ES-I3 (cell line): Measurements from ENCODE around the gene NKX2-4.
"Not testable (repeated sequence)": the region's sequence is repeated elsewhere in the genome, so short reads cannot be mapped to it uniquely, and the experiment has no call there.

Experiments used
- H3K36me3 ChIP-seq: 2 replicates; pipeline ENCODE4 v1.6.1; 2013; ENCODE audit warnings: mild to moderate bottlenecking, low read length, control low read depth, moderate library complexity; ENCODE audit not compliant: insufficient read depth
- H3K4me1 ChIP-seq: 2 replicates; pipeline ENCODE4 v1.6.1; 2013; ENCODE audit warnings: mild to moderate bottlenecking, control low read depth, low read length; ENCODE audit not compliant: insufficient read depth
- H3K9ac ChIP-seq: 2 replicates; pipeline ENCODE4 v1.6.1; 2013; ENCODE audit warnings: low read depth, mild to moderate bottlenecking, low read length, moderate library complexity
- H3K9me3 ChIP-seq: 2 replicates; pipeline ENCODE4 v1.6.1; 2013; ENCODE audit warnings: mild to moderate bottlenecking, low read length, moderate library complexity; ENCODE audit not compliant: control insufficient read depth, insufficient read depth

The NKX2-4 gene

DNA sequence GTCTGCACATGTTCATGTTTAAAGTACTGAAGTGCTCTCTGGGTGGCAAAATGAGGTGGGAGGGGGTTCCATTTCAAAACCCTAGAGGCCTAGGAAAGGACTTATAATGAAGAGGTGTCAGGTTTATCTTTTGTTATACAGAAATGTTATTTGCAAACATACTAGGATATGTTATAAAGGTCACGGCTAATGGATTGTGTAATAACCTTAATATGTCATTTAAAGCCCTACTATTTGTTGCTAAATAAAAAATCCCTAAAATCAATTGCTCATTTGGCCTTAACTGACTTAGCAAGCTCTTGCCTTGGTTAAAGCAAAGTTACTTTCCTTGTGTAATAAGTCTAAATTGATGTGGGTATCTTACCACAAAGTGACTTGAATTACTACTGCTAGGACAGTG, 8.8 kb downstream of the NKX2-4 start:
- H3K36me3 ChIP-seq: peaks cover 9% of the 10 kb centered on the region
- H3K9ac ChIP-seq: no peak overlapping the region

DNA sequence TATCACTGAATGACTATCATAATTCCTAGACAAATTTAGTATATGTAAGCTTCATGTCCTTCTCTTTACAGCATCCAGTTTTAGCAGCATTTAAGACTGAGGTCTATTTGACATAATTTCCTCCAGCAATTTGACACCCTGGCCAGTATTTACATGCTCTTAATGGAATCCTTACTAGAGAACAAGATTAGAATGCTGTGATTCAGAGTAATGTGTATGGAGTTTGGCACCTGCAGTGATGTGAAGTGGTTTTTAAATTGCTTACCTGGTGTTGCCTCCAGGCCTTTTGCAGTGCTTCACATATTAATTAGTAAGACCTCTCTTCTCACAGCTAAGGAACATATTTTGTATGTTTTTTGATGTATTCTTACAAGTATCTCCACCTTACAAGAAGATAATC, 9.8 kb downstream of the NKX2-4 start:
- Histone ChIP-seq H3K4me1 (peaks cover 4% of the 10 kb centered on the region; the same call in 1 of the 2 replicates), H3K9ac (no peak overlapping the region), H3K9me3 (no peaks in the 10 kb centered on the region), H3K36me3 (peaks cover 14% of the 10 kb centered on the region)

More for the DNA sequence above, 8.8 kb downstream of the NKX2-4 start:
- no peaks in the 10 kb centered on the region for H3K9me3 ChIP-seq
- H3K4me1 ChIP-seq: peaks cover 4% of the 10 kb centered on the region; the same call in 1 of the 2 replicates

DNA sequence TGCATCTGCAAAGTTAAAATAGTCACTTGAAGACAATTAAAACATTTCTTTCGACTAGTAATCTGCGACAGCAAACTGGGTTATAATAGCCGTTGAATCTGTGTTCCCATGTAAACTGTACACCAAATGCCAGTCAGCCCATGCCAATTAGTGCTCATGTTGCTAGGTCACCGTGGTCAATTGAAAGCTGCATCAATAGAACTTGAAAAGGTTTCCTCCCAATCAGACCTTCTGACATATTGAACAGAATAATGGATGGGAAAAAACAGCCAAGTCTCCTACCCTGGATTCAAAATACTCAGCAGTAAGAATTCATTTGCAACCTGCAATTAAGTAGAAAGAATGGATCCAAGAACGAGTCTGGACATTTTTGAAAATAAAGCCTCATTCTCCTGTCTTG, 11.2 kb downstream of the NKX2-4 start:
- H3K9me3 ChIP-seq: no peaks in the 10 kb centered on the region
- H3K4me1 ChIP-seq: no peaks in the 10 kb centered on the region
- no peak overlapping the region for H3K9ac ChIP-seq
- H3K36me3 ChIP-seq: peaks cover 19% of the 10 kb centered on the region

DNA sequence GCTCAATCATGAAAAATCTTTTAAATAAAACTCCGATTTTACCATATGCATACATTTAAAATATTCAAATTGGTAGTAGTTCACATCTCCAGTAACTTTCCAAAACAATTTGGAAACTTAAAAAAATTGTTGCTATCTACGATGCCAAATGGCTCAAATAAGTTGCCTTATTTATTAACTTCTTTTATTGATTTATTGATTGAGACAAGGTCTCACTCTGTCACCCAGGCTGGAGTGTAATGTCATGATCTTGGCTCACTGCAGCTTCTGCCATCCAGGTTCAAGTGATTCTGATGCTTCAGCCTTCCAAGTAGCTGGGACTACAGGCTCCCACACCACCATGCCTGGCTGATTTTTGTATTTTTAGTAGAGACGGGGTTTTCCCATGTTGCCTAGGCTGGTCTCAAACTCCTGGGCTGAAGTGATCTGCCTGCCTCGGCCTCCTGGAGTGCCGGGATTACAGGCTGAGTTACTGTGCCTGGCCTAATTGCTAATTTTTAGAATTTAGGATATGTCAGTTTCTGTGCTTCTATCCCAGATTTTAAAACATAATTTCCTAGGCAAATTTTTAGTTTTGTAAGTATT, 12.9 kb downstream of the NKX2-4 start:
- peaks cover 19% of the 10 kb centered on the region for H3K36me3 ChIP-seq

DNA sequence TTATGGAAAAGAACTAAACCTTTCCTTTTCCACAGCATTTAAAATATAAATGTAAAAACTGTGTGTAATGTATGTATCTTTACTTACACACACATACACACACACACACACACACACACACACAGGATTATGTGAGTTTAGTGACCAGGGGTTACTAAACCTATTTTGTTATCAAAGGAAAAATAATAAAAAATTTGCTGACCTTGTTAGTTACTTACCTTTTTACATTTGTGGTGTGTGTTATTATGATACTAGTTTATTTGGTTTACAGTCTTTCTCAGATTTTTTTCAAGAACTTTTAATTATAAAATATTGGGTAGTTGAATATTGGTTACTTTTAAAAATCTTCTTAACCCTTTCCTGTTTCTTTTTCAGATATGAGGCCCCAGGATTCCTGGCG, 15.7 kb downstream of the NKX2-4 start:
- no peak overlapping the region for H3K9ac ChIP-seq
- peaks cover 17% of the 10 kb centered on the region for H3K36me3 ChIP-seq
- no peaks in the 10 kb centered on the region for H3K9me3 ChIP-seq
- H3K4me1 ChIP-seq: no peaks in the 10 kb centered on the region

More for the DNA sequence above, 12.9 kb downstream of the NKX2-4 start:
- H3K9me3 ChIP-seq: no peaks in the 10 kb centered on the region
- no peaks in the 10 kb centered on the region for H3K4me1 ChIP-seq
- no peak overlapping the region for H3K9ac ChIP-seq

DNA sequence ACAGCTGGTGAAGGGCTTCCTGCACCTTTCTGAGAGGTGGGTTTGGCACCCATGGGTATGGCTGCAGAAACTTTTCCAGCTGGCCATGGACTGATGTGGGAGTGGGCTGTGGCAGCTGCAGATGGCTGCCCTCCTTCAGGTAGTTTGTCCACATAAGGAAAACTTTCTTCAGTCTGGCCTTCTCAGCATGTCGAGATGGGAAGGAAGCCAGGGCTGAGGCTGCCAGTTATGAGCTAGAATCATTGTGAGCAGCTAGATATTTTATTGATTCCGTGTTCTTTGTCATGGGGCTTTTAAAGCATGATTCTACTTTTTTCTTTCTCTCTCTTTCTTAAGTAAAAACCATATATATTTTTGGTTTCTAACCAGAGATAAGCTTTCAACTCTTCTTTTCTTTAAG, 16.6 kb downstream of the NKX2-4 start:
- Histone ChIP-seq H3K36me3 (peaks cover 11% of the 10 kb centered on the region), H3K9ac (no peak overlapping the region), H3K9me3 (no peaks in the 10 kb centered on the region), H3K4me1 (no peaks in the 10 kb centered on the region)

DNA sequence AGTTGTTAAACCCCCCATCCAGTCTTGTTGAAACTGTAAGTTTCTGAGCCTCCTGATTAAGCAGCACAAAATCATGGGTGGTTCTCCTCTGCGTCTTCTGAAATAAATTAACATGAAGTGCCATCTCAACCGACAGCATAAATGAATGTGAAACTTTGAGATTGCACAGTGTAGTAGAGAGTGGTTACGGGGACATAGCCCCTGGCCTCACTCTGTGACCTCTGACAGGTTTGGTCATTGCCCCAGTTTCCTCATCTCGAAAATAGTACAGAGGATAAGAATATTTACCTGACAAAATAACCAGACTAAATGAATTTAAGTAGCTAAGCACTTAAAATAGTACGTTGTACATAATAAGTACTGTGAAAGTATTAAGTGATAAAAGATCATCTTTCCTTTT, 19.1 kb downstream of the NKX2-4 start:
- H3K4me1 ChIP-seq: peaks cover 4% of the 10 kb centered on the region; the same call in 1 of the 2 replicates
- H3K9me3 ChIP-seq: no peaks in the 10 kb centered on the region
- H3K36me3 ChIP-seq: peaks cover 10% of the 10 kb centered on the region
- no peak overlapping the region for H3K9ac ChIP-seq

DNA sequence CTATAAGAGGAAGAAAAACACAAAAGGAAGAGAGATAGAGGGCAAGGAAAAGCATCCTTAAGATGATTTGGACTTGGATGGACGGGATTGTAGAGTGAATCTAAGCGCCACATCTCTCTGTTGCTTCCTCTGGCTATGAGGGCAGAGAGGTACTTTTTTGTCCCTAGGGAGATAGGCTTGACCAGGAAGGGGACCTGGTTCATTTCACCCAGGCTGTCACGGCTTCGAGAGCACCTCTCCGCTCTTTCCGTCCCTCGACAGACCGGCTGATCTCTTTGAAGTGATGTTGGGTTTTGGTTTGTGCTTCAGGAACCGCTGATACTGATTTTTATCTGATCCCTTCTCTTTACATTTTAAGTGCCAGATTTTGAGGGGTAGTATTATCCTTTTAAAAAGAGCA, 19.6 kb downstream of the NKX2-4 start:
- Histone ChIP-seq H3K4me1 (peaks cover 4% of the 10 kb centered on the region; the same call in 1 of the 2 replicates), H3K36me3 (peaks cover 11% of the 10 kb centered on the region; the same call in 1 of the 2 replicates), H3K9ac (no peak overlapping the region), H3K9me3 (no peaks in the 10 kb centered on the region)

DNA sequence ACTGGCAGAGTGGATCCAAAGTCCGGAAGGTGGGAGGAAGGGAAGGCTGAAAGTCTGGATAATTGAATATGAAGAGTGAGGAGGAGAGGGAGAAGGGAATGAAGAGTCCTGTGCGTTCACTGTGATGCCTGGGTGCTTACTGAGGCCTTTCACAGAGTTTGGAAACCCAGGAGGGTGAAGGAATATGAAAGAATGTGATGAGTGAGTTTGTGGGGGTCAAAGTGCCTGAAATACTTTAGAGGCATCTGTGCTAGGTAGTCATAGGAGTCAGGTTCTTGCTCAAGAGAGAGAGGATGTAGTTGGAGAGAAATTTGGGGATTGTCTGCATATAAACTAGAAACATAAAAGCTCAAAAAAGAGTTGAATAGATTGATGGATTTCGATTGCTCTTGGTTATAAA, 20.7 kb downstream of the NKX2-4 start:
- Histone ChIP-seq H3K36me3 (0 out of 2 replicates have a peak, but pooled peaks cover 5% of the 10 kb centered on the region), H3K9me3 (no peaks in the 10 kb centered on the region), H3K4me1 (peaks cover 4% of the 10 kb centered on the region; the same call in 1 of the 2 replicates)

DNA sequence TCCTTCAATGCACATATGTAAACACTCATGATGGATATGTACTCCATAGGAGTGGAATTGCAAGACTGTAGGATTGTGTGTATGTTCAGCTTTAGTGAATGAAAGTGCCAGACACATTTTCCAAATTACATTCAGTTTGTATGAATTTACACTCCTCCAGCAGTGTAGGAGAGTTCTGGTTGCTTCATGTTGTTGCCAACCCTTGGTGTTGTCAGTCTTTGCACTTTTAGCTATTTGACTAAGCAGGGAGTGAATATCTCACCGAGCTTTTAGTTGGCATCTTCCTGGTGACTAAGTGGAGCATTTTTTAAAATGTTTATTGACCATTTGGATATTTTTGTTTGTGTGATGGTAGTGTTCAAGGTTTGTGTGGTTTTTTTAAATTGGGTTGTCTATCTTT, 23.9 kb downstream of the NKX2-4 start:
- Histone ChIP-seq H3K36me3 (0 out of 2 replicates have a peak, but pooled peaks cover 6% of the 10 kb centered on the region), H3K9me3 (no peaks in the 10 kb centered on the region), H3K9ac (no peak overlapping the region), H3K4me1 (peaks cover 4% of the 10 kb centered on the region; the same call in 1 of the 2 replicates)

More for the DNA sequence above, 20.7 kb downstream of the NKX2-4 start:
- no peak overlapping the region for H3K9ac ChIP-seq

DNA sequence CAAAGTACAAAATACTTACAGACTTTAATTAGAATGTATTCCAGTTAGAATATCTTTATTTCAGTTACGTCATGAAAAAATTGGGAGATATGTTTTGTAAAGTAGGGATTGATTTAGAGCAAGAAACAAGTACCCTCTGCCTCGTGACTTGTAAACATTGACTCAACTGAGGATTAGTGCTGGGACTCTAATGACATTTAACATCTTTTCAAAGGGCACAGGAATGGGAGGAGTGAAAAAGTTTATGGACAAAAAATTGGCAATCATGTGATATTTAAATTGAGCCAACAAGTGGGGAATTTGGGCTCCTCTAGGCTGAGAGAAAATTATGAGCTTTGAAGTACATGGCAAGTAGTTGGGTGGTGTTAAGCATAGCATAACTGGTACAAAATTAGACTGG, 25.3 kb downstream of the NKX2-4 start:
- Histone ChIP-seq H3K9ac (no peak overlapping the region), H3K36me3 (peaks cover 6% of the 10 kb centered on the region; the same call in 1 of the 2 replicates), H3K4me1 (peaks cover 4% of the 10 kb centered on the region; the same call in 1 of the 2 replicates), H3K9me3 (no peaks in the 10 kb centered on the region)

DNA sequence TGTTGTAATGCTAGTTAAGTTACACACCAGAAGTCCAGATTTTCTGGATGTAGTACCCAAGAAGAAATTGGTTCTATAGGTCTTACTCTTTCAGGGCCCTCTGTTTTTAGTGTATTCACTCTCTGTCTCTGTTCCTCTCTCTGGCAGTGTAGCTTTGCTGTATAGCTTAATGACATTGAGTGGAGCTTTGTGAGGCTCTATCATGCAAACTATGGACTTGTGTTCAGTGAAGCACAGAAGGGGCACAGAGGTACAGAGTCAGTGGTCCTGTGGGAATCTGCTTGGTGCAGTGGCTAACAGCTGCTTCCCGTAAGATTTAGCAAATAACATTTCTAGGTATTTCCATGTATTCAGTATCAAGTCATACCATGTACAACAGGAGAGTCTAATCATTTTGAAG, 26.1 kb downstream of the NKX2-4 start:
- H3K36me3 ChIP-seq: peaks cover 6% of the 10 kb centered on the region
- peaks cover 4% of the 10 kb centered on the region; the same call in 1 of the 2 replicates for H3K4me1 ChIP-seq
- H3K9me3 ChIP-seq: no peaks in the 10 kb centered on the region
- H3K9ac ChIP-seq: no peak overlapping the region

DNA sequence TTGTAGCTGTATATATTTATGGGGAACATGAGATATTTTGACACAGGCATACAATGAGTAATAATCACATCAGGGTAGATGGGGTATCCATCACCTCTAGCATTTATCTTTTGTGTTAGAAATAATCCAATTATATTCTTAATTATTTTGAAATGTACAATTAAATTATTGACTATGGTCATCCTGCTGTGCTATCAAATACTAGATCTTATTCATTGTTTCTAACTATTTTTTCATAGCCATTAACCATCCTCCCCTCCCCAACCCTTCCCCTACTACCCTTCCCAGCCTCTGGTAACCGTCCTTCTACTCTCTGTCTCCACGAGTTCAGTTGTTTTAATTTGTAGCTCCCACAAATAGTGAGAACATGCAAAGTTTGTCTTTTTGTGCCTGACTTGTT, 28.5 kb downstream of the NKX2-4 start:
- peaks cover 6% of the 10 kb centered on the region for H3K36me3 ChIP-seq

DNA sequence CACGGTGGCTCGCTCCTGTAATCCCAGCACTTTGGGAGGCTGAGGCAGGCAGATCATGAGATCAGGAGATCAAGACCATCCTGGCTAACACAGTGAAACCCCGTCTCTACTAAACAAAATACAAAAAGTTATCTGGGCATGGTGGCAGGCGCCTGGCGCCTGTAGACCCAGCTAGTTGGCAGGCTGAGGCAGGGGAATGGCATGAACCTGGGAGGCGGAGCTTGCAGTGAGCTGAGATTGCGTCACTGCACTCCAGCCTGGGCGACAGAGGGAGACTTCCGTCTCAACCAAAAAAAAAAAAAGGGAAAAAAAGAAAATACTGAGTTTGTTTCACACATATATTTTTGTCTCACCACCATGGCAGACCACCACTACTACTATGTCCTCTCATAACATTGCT, 31.1 kb downstream of the NKX2-4 start:
- H3K9me3 ChIP-seq, H3K36me3 ChIP-seq, H3K4me1 ChIP-seq, H3K9ac ChIP-seq: not testable (repeated sequence)

More for the DNA sequence above, 28.5 kb downstream of the NKX2-4 start:
- Histone ChIP-seq H3K9ac (no peak overlapping the region), H3K9me3 (no peaks in the 10 kb centered on the region), H3K4me1 (peaks cover 4% of the 10 kb centered on the region; the same call in 1 of the 2 replicates)

DNA sequence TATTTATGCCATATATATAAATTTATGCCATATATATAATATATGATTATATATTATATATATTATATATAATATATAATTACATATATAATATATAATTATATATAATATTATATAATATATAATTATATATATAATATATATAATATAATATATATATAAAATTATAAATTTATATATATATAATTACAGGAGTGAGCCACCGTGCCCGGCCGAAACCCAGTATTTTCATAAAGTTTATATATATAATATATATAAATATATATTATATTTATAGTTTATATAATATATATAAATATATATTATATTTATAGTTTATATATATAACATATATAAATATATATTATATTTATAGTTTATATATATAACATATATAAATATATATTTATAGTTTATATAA, 31.6 kb downstream of the NKX2-4 start:
- Histone ChIP-seq H3K36me3 (peaks cover 9% of the 10 kb centered on the region), H3K9me3 (no peaks in the 10 kb centered on the region), H3K9ac (no peak overlapping the region), H3K4me1 (no peaks in the 10 kb centered on the region)
